IMR-90 (cell line): ENCODE data around the gene MARF1. TPM values are rescaled to one million over a fixed set of nuclear protein-coding genes. Genes with fewer than 3 reads are reported as not detected.

Experiments
- ATAC-seq: fragments of 200-7000 bp; cut with Tn5 transposase; 2 replicates; pipeline ENCODE4 v1.9.1; 2020; ENCODE audit warnings: low read depth, mild to moderate bottlenecking, moderate library complexity
- BruUV-seq: library from RNA; stranded (reverse); fragments of 400-500 nt; replicated peaks from 2 replicates; lab custom pipeline; 2021; lab: Mats Ljungman, UMichigan
- CTCF ChIA-PET: fragments of 300-600 bp; formaldehyde crosslinking; extraction: SDS; loops from one replicate; lab custom pipeline; 2021; ENCODE audit warnings: antibody characterized with exemption; lab: Yijun Ruan, JAX
- POLR2A ChIA-PET: fragments of 300-600 bp; sonication (Branson Sonifier 250); formaldehyde crosslinking; loops from one replicate; lab custom pipeline; 2022; ENCODE audit warnings: antibody characterized with exemption; ENCODE audit not compliant: unreplicated experiment; lab: Charles Lee
- DNase-seq: peaks from one replicate; pipeline ENCODE4 v3.0.0; 2013
- H2AFZ ChIP-seq: replicated peaks from 2 replicates; pipeline ENCODE3; 2013; ENCODE audit warnings: low read length, mild to moderate bottlenecking; ENCODE audit not compliant: poor library complexity
- H2AK5ac ChIP-seq: 2 replicates; pipeline ENCODE4 v1.6.1; 2013; ENCODE audit warnings: low read depth, low read length, inconsistent platforms
- H2AK9ac ChIP-seq: replicated peaks from 2 replicates; pipeline ENCODE3; 2013; ENCODE audit warnings: mild to moderate bottlenecking, low read depth, low read length, moderate library complexity; ENCODE audit not compliant: poor library complexity
- H2BK120ac ChIP-seq: 2 replicates; pipeline ENCODE4 v1.6.1; 2013; ENCODE audit warnings: low read depth, low read length, inconsistent platforms
- H2BK15ac ChIP-seq: 3 replicates; pipeline ENCODE4 v1.6.1; 2013; ENCODE audit warnings: low read depth, low read length, inconsistent platforms
- H2BK20ac ChIP-seq: 2 replicates; pipeline ENCODE4 v1.6.1; 2013; ENCODE audit warnings: low read depth, mild to moderate bottlenecking, inconsistent platforms, low read length, moderate library complexity
- H2BK5ac ChIP-seq: 2 replicates; pipeline ENCODE4 v1.6.1; 2013; ENCODE audit warnings: mild to moderate bottlenecking, low read depth, low read length, inconsistent platforms; ENCODE audit not compliant: poor library complexity, severe bottlenecking
- H3K14ac ChIP-seq: replicated peaks from 2 replicates; pipeline ENCODE4 v1.6.1; 2013; ENCODE audit warnings: low read depth, low read length, inconsistent platforms
- H3K18ac ChIP-seq: 2 replicates; pipeline ENCODE4 v1.6.1; 2013; ENCODE audit warnings: low read depth, low read length, control low read depth
- H3K23ac ChIP-seq: 2 replicates; pipeline ENCODE4 v1.6.1; 2013; ENCODE audit warnings: low read depth, low read length, inconsistent platforms
- H3K27ac ChIP-seq: 2 replicates; pipeline ENCODE4 v1.5.1; 2013; ENCODE audit warnings: mild to moderate bottlenecking, control low read depth, low read length; ENCODE audit not compliant: insufficient read depth
- H3K27me3 ChIP-seq: 2 replicates; pipeline ENCODE4 v1.6.1; 2013; ENCODE audit warnings: low read length; ENCODE audit not compliant: control insufficient read depth, insufficient read depth
- H3K36me3 ChIP-seq: 2 replicates; pipeline ENCODE4 v1.6.1; 2013; ENCODE audit warnings: low read length, mixed read lengths; ENCODE audit not compliant: control insufficient read depth, insufficient read depth
- H3K4ac ChIP-seq: 2 replicates; pipeline ENCODE4 v1.6.1; 2013; ENCODE audit warnings: low read depth, low read length, inconsistent platforms
- H3K4me1 ChIP-seq: 2 replicates; pipeline ENCODE4 v1.6.1; 2013; ENCODE audit warnings: low read length, mixed read lengths; ENCODE audit not compliant: control insufficient read depth, insufficient read depth
- H3K4me2 ChIP-seq: 2 replicates; pipeline ENCODE4 v1.6.1; 2013; ENCODE audit warnings: low read depth, mild to moderate bottlenecking, control low read depth, low read length, moderate library complexity
- H3K4me3 ChIP-seq: 2 replicates; pipeline ENCODE4 v1.5.1; 2013; ENCODE audit warnings: low read depth, mild to moderate bottlenecking, control low read depth, low read length, moderate library complexity; ENCODE audit not compliant: insufficient read depth
- H3K56ac ChIP-seq: 2 replicates; pipeline ENCODE4 v1.6.1; 2013; ENCODE audit warnings: low read length, inconsistent platforms; ENCODE audit not compliant: insufficient read depth; ENCODE audit errors: extremely low read depth
- H3K79me1 ChIP-seq, 2 experiments: 2 replicates each; pipeline ENCODE4 v1.6.1; 2013; ENCODE audit warnings: low read length in 2 of 2, inconsistent platforms in 1 of 2, low read depth in 1 of 2
- H3K9ac ChIP-seq: 2 replicates; pipeline ENCODE4 v1.6.1; 2013; ENCODE audit warnings: low read depth, low read length, control low read depth
- H3K9me1 ChIP-seq: 2 replicates; pipeline ENCODE4 v1.6.1; 2013; ENCODE audit warnings: low read length, inconsistent platforms; ENCODE audit not compliant: insufficient read depth
- H3K9me3 ChIP-seq: 2 replicates; pipeline ENCODE4 v1.6.1; 2013; ENCODE audit warnings: low read length; ENCODE audit not compliant: control insufficient read depth, insufficient read depth
- H4K20me1 ChIP-seq: 2 replicates; pipeline ENCODE4 v1.6.1; 2013; ENCODE audit warnings: low read length, inconsistent platforms; ENCODE audit not compliant: insufficient read depth
- H4K5ac ChIP-seq: 2 replicates; pipeline ENCODE4 v1.6.1; 2013; ENCODE audit warnings: mild to moderate bottlenecking, low read depth, low read length, control low read depth
- H4K8ac ChIP-seq, 2 experiments: 2 replicates each; pipeline ENCODE4 v1.6.1; 2013; ENCODE audit warnings: low read depth in 2 of 2, low read length in 2 of 2, control low read depth in 1 of 2, inconsistent platforms in 1 of 2
- H4K91ac ChIP-seq: 2 replicates; pipeline ENCODE4 v1.6.1; 2013; ENCODE audit warnings: low read depth, low read length, inconsistent platforms; ENCODE audit not compliant: insufficient read depth
- BHLHE40 ChIP-seq: fragments of 150-350 bp; IDR thresholded peaks from 2 replicates; pipeline ENCODE4 v1.6.1; 2016; ENCODE audit warnings: mild to moderate bottlenecking, low read depth, low read length
- CEBPB ChIP-seq: IDR thresholded peaks from 2 replicates; pipeline ENCODE4 v1.6.1; 2012; ENCODE audit warnings: low read depth, low read length, improper control_type of control experiment
- CHD1 ChIP-seq: IDR thresholded peaks from 2 replicates; pipeline ENCODE4 v1.6.1; 2012; ENCODE audit warnings: low read depth, low read length, improper control_type of control experiment
- FOS ChIP-seq: fragments of 150-350 bp; IDR thresholded peaks from 2 replicates; pipeline ENCODE4 v1.6.1; 2016; ENCODE audit warnings: low read depth, low read length
- MAFK ChIP-seq: IDR thresholded peaks from 2 replicates; pipeline ENCODE4 v1.6.1; 2012; ENCODE audit warnings: low read depth, low read length, improper control_type of control experiment
- MAZ ChIP-seq: IDR thresholded peaks from 2 replicates; pipeline ENCODE4 v1.6.1; 2012; ENCODE audit warnings: low read depth, mild to moderate bottlenecking, low read length, improper control_type of control experiment, moderate library complexity, borderline replicate concordance
- MXI1 ChIP-seq: IDR thresholded peaks from 2 replicates; pipeline ENCODE4 v1.6.1; 2012; ENCODE audit warnings: low read depth, mild to moderate bottlenecking, low read length, moderate library complexity, borderline replicate concordance
- NFE2L2 ChIP-seq: fragments of 150-350 bp; IDR thresholded peaks from 2 replicates; pipeline ENCODE4 v1.6.1; 2016; ENCODE audit warnings: low read depth, mild to moderate bottlenecking, low read length
- POLR2A ChIP-seq: IDR thresholded peaks from 2 replicates; pipeline ENCODE4 v1.6.1; 2012; ENCODE audit warnings: mild to moderate bottlenecking, low read depth, low read length
- RAD21 ChIP-seq: IDR thresholded peaks from 2 replicates; pipeline ENCODE4 v1.6.1; 2012; ENCODE audit warnings: low read length, improper control_type of control experiment
- RCOR1 ChIP-seq: IDR thresholded peaks from 2 replicates; pipeline ENCODE4 v1.6.1; 2012; ENCODE audit warnings: mild to moderate bottlenecking, low read length, improper control_type of control experiment; ENCODE audit not compliant: insufficient replicate concordance
- RFX5 ChIP-seq: IDR thresholded peaks from 2 replicates; pipeline ENCODE4 v1.8.0; 2012; ENCODE audit warnings: low read depth, mild to moderate bottlenecking, low read length, moderate library complexity
- SMC3 ChIP-seq: fragments of 150-350 bp; IDR thresholded peaks from 2 replicates; pipeline ENCODE4 v1.6.1; 2016; ENCODE audit warnings: low read depth, mild to moderate bottlenecking, antibody characterized with exemption, low read length, moderate library complexity
- USF2 ChIP-seq: fragments of 150-350 bp; IDR thresholded peaks from 2 replicates; pipeline ENCODE4 v1.6.1; 2017; ENCODE audit warnings: mild to moderate bottlenecking, antibody characterized with exemption, low read length, low read depth
- WGBS, 2 experiments: methylation state at CpG; one replicate each; pipeline versions ENCODE4 v1.1.5 to v1.1.7; 2013; ENCODE audit warnings: missing lambda C conversion rate in 2 of 2; ENCODE audit not compliant: insufficient read length in 1 of 2; ENCODE audit errors: extremely low coverage in 2 of 2; 5-methylcytosine and 5-hydroxymethylcytosine counted together
- dilution Hi-C: fragments of 300-500 bp; cut with HindIII; formaldehyde crosslinking; loops from one replicate; pipeline ENCODE4 v1.14.3; 2018; ENCODE audit warnings: low sequenced_read_pairs; ENCODE audit not compliant: unreplicated experiment
- in situ Hi-C: fragments of 300-500 bp; cut with MboI; formaldehyde crosslinking; loops from 3 replicates; pipeline ENCODE4 v1.14.3; 2019; ENCODE audit warnings: low sequenced_read_pairs, inconsistent platforms, mixed read lengths
- intact Hi-C: fragments of 100-400 bp; cut with micrococcal nuclease; formaldehyde crosslinking; loops from 2 replicates; pipeline ENCODE4 v1.10.0; 2022
- polyA plus RNA-seq, 3 experiments: library from polyadenylated mRNA; depleted of rRNA; stranded (reverse); fragments of >200 nt; gene quantifications; 2 replicates each; pipeline ENCODE4 v1.2.3, GENCODE V29; 2012; ENCODE audit warnings: low replicate concordance in 1 of 3
- total RNA-seq: library from RNA; depleted of rRNA; stranded (reverse); fragments of >200 nt; gene quantifications from 2 replicates; pipeline ENCODE4 v1.2.3, GENCODE V29; 2012
- TF ChIP-seq, protein P1 (sequence below): fragments of 150-350 bp; IDR thresholded peaks from 2 replicates; pipeline ENCODE4 v1.6.1; 2016; ENCODE audit warnings: low read depth, mild to moderate bottlenecking, low read length, moderate library complexity, borderline replicate concordance
- TF ChIP-seq, protein P2 (sequence below): conservative IDR thresholded peaks from 2 replicates; pipeline ENCODE4 v1.5.1; 2012; ENCODE audit warnings: mild to moderate bottlenecking, low read depth, low read length, improper control_type of control experiment

The MARF1 gene
- total and polyA plus RNA-seq, 2 of the 4 experiments (the other 2 are of a cell fraction) = 9.0 to 12.9 TPM

- H3K9ac ChIP-seq = no peak overlapping the region
Observed at GRCh38 chr16:15544405-15544804, 98.5 kb downstream of the MARF1 start.

More at GRCh38 chr16:15544405-15544804, 98.5 kb downstream of the MARF1 start:
- Histone ChIP-seq H2BK5ac (no peak overlapping the region), H2AFZ (no peak overlapping the region), H3K27me3 (no peaks in the 10 kb centered on the region), H3K4ac (no peak overlapping the region), H2BK15ac (no peak overlapping the region), H2AK9ac (no peak overlapping the region), H3K79me1 (peaks cover 0 to 7% of the 10 kb centered on the region in 2 experiments; a peak in 2 of 4 replicates), H3K23ac (no peak overlapping the region), H3K4me2 (no peak overlapping the region), H3K9me1 (no peaks in the 10 kb centered on the region), H4K5ac (no peak overlapping the region), H3K18ac (no peak overlapping the region), H4K8ac (no peak overlapping the region), H3K4me3 (no peak overlapping the region), H3K36me3 (no peaks in the 10 kb centered on the region; the same call in 1 of the 2 replicates), H4K20me1 (peaks cover 3% of the 10 kb centered on the region), H2BK20ac (no peak overlapping the region), H3K27ac (no peak overlapping the region), H3K9me3 (peaks cover 4% of the 10 kb centered on the region; the same call in 1 of the 2 replicates), H4K91ac (no peak overlapping the region), H2AK5ac (no peak overlapping the region), H3K14ac (no peak overlapping the region), H2BK120ac (no peak overlapping the region), H3K4me1 (0 out of 2 replicates have a peak, but pooled peaks cover 1% of the 10 kb centered on the region), H3K56ac (no peak overlapping the region)
- ChIA-PET POLR2A (no interaction called here), CTCF (no interaction called here)
- intact Hi-C loops (no loop called here), dilution Hi-C loops (no loop called here), in situ Hi-C loops (no loop called here)
- DNase-seq = no peak
- TF ChIP-seq USF2 = no peak
- TF ChIP-seq, protein P1, sequence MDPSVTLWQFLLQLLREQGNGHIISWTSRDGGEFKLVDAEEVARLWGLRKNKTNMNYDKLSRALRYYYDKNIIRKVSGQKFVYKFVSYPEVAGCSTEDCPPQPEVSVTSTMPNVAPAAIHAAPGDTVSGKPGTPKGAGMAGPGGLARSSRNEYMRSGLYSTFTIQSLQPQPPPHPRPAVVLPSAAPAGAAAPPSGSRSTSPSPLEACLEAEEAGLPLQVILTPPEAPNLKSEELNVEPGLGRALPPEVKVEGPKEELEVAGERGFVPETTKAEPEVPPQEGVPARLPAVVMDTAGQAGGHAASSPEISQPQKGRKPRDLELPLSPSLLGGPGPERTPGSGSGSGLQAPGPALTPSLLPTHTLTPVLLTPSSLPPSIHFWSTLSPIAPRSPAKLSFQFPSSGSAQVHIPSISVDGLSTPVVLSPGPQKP = no peak
- no peak for TF ChIP-seq SMC3
- no peak for TF ChIP-seq BHLHE40
- TF ChIP-seq FOS = no peak
- TF ChIP-seq MXI1 = no peak
- TF ChIP-seq MAZ = no peak
- no peak for TF ChIP-seq CHD1
- no peak for TF ChIP-seq NFE2L2
- no peak for TF ChIP-seq CEBPB
- no peak for TF ChIP-seq POLR2A
- TF ChIP-seq RFX5 = no peak
- TF ChIP-seq MAFK = no peak
- no peak for TF ChIP-seq RAD21
- TF ChIP-seq RCOR1 = no peak
- TF ChIP-seq, protein P2, sequence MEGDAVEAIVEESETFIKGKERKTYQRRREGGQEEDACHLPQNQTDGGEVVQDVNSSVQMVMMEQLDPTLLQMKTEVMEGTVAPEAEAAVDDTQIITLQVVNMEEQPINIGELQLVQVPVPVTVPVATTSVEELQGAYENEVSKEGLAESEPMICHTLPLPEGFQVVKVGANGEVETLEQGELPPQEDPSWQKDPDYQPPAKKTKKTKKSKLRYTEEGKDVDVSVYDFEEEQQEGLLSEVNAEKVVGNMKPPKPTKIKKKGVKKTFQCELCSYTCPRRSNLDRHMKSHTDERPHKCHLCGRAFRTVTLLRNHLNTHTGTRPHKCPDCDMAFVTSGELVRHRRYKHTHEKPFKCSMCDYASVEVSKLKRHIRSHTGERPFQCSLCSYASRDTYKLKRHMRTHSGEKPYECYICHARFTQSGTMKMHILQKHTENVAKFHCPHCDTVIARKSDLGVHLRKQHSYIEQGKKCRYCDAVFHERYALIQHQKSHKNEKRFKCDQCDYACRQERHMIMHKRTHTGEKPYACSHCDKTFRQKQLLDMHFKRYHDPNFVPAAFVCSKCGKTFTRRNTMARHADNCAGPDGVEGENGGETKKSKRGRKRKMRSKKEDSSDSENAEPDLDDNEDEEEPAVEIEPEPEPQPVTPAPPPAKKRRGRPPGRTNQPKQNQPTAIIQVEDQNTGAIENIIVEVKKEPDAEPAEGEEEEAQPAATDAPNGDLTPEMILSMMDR = no peak
- WGBS, 2 experiments = 0% methylated on average over 1 of the region's 5 CpGs; no CpG with 5 or more reads in 1 of the 2 experiments
- no TSS peak for BruUV-seq
- ATAC-seq = no peak
